HepG2 (cell line): ENCODE results near the gene ELOVL5. TPM values are rescaled to one million over a fixed set of nuclear protein-coding genes. Genes with fewer than 3 reads are reported as not detected.

Source experiments
- ATAC-seq: fragments of 200-7000 bp; cut with Tn5 transposase; 3 replicates; pipeline ENCODE4 v1.9.1; 2020; ENCODE audit warnings: mild to moderate bottlenecking, moderate library complexity
- BruUV-seq: library from RNA; stranded (reverse); fragments of 400-500 nt; replicated peaks from 2 replicates; lab custom pipeline; 2021; lab: Mats Ljungman, UMichigan
- CTCF ChIA-PET: fragments of 300-600 bp; formaldehyde crosslinking; extraction: SDS; loops from one replicate; lab custom pipeline; 2021; ENCODE audit warnings: low total read pairs, inconsistent platforms, low intra/inter-chr PET ratio; lab: Yijun Ruan, JAX
- POLR2A ChIA-PET: fragments of 350-600 bp; sonication (Branson Sonifier 250); formaldehyde crosslinking; loops from one replicate; lab custom pipeline; 2020; ENCODE audit warnings: antibody characterized with exemption, inconsistent platforms; lab: Yijun Ruan, JAX
- DNase-seq: peaks from one replicate; pipeline ENCODE4 v3.0.0-alpha.2; 2015; ENCODE audit warnings: low spot score
- FAIRE-seq: peaks from 3 replicates; lab custom pipeline; 2011; peaks lifted over from hg19 to GRCh38; lab: Jason Lieb, UNC
- H2AFZ ChIP-seq: one replicate; pipeline ENCODE4 v1.6.1; 2011; ENCODE audit warnings: low read length, inconsistent platforms
- H3K27ac ChIP-seq: fragments of 300-600 bp; 3 replicates; pipeline ENCODE4 v1.8.0; 2011; ENCODE audit warnings: mixed run types, mild to moderate bottlenecking, mixed read lengths, low read length, inconsistent platforms; ENCODE audit not compliant: insufficient read depth; ENCODE audit errors: extremely low read length
- H3K27me3 ChIP-seq, 2 experiments: fragments of 200-600 bp in 1 of 2; 2 replicates in 1 of 2; 3 replicates in 1 of 2; pipeline versions ENCODE4 v1.6.0 to v1.8.0; 2011; ENCODE audit warnings: low read length in 2 of 2, mild to moderate bottlenecking in 2 of 2, moderate library complexity in 2 of 2, inconsistent platforms in 1 of 2; ENCODE audit not compliant: insufficient read depth in 2 of 2, control insufficient read depth in 1 of 2
- H3K36me3 ChIP-seq, 2 experiments: fragments of 200-600 bp in 1 of 2; replicated peaks in 1 of 2; 2 replicates in 1 of 2; 3 replicates in 1 of 2; pipeline versions ENCODE4 v1.5.1 to v1.8.0; 2011; ENCODE audit warnings: low read length in 2 of 2, inconsistent platforms in 1 of 2; ENCODE audit not compliant: insufficient read depth in 2 of 2, control insufficient read depth in 1 of 2
- H3K4me1 ChIP-seq: 2 replicates; pipeline ENCODE4 v1.5.1; 2012; ENCODE audit warnings: low read length, inconsistent platforms; ENCODE audit not compliant: insufficient read depth
- H3K4me2 ChIP-seq: 2 replicates; pipeline ENCODE4 v1.6.0; 2011; ENCODE audit warnings: low read depth, low read length, inconsistent platforms
- H3K4me3 ChIP-seq, 3 experiments: fragments of 200-600 bp in 1 of 3; sonication (generic), shearing (Covaris generic) in 1 of 3; replicated peaks in 1 of 3; 2 replicates each; pipeline ENCODE4 v1.5.1; 2011 to 2016; ENCODE audit warnings: low read length in 3 of 3, inconsistent platforms in 2 of 3, low read depth in 2 of 3, mild to moderate bottlenecking in 2 of 3, control low read depth in 1 of 3, mixed read lengths in 1 of 3; ENCODE audit not compliant: insufficient read depth in 1 of 3
- H3K79me2 ChIP-seq: one replicate; pipeline ENCODE4 v1.6.1; 2011; ENCODE audit warnings: low read length, inconsistent platforms; ENCODE audit not compliant: insufficient read depth
- H3K9ac ChIP-seq: 2 replicates; pipeline ENCODE4 v1.6.0; 2011; ENCODE audit warnings: mild to moderate bottlenecking, low read depth, low read length, inconsistent platforms; ENCODE audit not compliant: insufficient read depth
- H3K9me3 ChIP-seq: 2 replicates; pipeline ENCODE4 v1.5.1; 2012; ENCODE audit warnings: mild to moderate bottlenecking, low read length
- H4K20me1 ChIP-seq: 2 replicates; pipeline ENCODE4 v1.6.0; 2011; ENCODE audit warnings: inconsistent platforms, mild to moderate bottlenecking, low read length, moderate library complexity; ENCODE audit not compliant: insufficient read depth
- CEBPB ChIP-seq: IDR thresholded peaks from 2 replicates; pipeline ENCODE4 v1.6.1; 2011; ENCODE audit warnings: low read depth, low read length, improper control_type of control experiment, borderline replicate concordance
- CEBPG ChIP-seq: IDR thresholded peaks from 2 replicates; pipeline ENCODE4 v1.6.1; 2016
- ELF4 ChIP-seq: sonication (generic); formaldehyde crosslinking; IDR thresholded peaks from 2 replicates; pipeline ENCODE4 v1.5.0; 2020; ENCODE audit warnings: missing genetic modification reagents, mild to moderate bottlenecking, moderate library complexity, borderline replicate concordance
- FOXK1 ChIP-seq: sonication (generic); formaldehyde crosslinking; IDR thresholded peaks from 2 replicates; pipeline ENCODE4 v1.4.0; 2020; ENCODE audit warnings: low read depth, missing genetic modification reagents, borderline replicate concordance
- KLF11 ChIP-seq: IDR thresholded peaks from 2 replicates; pipeline ENCODE4 v1.6.1; 2016; ENCODE audit warnings: missing compliant biosample characterization
- NFKB2 ChIP-seq: sonication (generic); formaldehyde crosslinking; IDR thresholded peaks from 2 replicates; pipeline ENCODE4 v1.4.0; 2020; ENCODE audit warnings: missing genetic modification reagents, borderline replicate concordance
- WGBS: methylation state at CpG from one replicate; pipeline ENCODE4 v1.1.6; 2017; ENCODE audit warnings: low lambda C conversion rate; 5-methylcytosine and 5-hydroxymethylcytosine counted together
- in situ Hi-C: cut with HindIII; loops from 2 replicates; pipeline ENCODE4 v1.10.0; 2017; ENCODE audit warnings: low pct_unique_long_range_greater_than_20kb; ENCODE audit not compliant: extremely low pct_ligation_motif_present
- intact Hi-C: fragments of 100-400 bp; cut with micrococcal nuclease; formaldehyde crosslinking; loops from one replicate; pipeline ENCODE4 v1.10.0; 2022; ENCODE audit not compliant: unreplicated experiment
- polyA plus RNA-seq, 8 experiments: library from polyadenylated mRNA; depleted of rRNA in 3 of 8; stranded (reverse) in 7 of 8; unstranded in 1 of 8; fragments of >200 nt; fragmentation: Illumina TruSeq in 4 of 8; extraction: Trizol in 4 of 8; gene quantifications; 2 replicates each; pipeline versions ENCODE4 v1.2.1 to v1.2.3, GENCODE V29; 2011 to 2016; ENCODE audit warnings: low read depth in 4 of 8, missing spikeins in 1 of 8, mixed read lengths in 1 of 8; ENCODE audit not compliant: insufficient read depth in 1 of 8
- total RNA-seq, 5 experiments: library from RNA; depleted of rRNA; stranded (reverse); fragments of >200 nt; fragmentation: Illumina TruSeq; extraction: Trizol; gene quantifications; 2 replicates each; pipeline ENCODE4 v1.2.3, GENCODE V29; 2016; ENCODE audit warnings: low read depth in 1 of 5
- TF ChIP-seq, protein P1 (sequence below): sonication (generic); formaldehyde crosslinking; IDR thresholded peaks from 2 replicates; pipeline ENCODE4 v1.4.0; 2020; ENCODE audit warnings: missing genetic modification reagents
- TF ChIP-seq, protein P2 (sequence below), 2 experiments: fragments of 450-650 bp in 1 of 2; sonication (generic) in 1 of 2; formaldehyde crosslinking; IDR thresholded peaks; 2 replicates each; pipeline versions ENCODE4 v1.5.0 to v1.8.0; 2020 to 2022; ENCODE audit warnings: mild to moderate bottlenecking in 1 of 2, missing genetic modification reagents in 1 of 2
- TF ChIP-seq, protein P3 (sequence below): sonication (generic); formaldehyde crosslinking; conservative IDR thresholded peaks from 2 replicates; pipeline ENCODE4 v1.8.1; 2023; ENCODE audit warnings: missing genetic modification reagents

The ELOVL5 gene
- total and polyA plus RNA-seq, 2 of the 13 experiments (the other 11 are each of a cell fraction or from before 2014, with no cell fraction given), result 50.1 to 72.4 TPM

DNA sequence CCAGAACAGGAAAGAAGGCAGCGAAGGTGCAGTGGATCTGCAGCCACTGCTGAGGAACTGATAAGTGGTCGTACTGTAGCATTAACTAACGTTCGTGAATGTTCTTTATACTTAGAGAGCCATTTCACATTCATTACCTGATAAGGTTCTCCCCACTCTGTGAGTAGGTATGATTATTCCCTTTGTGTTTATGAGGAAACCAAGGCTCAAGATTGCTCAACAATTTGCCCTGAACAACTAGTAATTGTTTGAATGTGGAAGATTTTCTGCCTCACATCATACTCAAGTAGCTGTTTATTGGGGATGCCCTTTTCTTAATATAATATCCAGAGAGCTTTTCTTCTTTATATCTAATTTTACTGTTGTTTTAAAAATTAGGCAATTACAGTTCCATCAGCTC lies 24.9 kb upstream of the ELOVL5 start (continued):
- TF ChIP-seq, protein P1, sequence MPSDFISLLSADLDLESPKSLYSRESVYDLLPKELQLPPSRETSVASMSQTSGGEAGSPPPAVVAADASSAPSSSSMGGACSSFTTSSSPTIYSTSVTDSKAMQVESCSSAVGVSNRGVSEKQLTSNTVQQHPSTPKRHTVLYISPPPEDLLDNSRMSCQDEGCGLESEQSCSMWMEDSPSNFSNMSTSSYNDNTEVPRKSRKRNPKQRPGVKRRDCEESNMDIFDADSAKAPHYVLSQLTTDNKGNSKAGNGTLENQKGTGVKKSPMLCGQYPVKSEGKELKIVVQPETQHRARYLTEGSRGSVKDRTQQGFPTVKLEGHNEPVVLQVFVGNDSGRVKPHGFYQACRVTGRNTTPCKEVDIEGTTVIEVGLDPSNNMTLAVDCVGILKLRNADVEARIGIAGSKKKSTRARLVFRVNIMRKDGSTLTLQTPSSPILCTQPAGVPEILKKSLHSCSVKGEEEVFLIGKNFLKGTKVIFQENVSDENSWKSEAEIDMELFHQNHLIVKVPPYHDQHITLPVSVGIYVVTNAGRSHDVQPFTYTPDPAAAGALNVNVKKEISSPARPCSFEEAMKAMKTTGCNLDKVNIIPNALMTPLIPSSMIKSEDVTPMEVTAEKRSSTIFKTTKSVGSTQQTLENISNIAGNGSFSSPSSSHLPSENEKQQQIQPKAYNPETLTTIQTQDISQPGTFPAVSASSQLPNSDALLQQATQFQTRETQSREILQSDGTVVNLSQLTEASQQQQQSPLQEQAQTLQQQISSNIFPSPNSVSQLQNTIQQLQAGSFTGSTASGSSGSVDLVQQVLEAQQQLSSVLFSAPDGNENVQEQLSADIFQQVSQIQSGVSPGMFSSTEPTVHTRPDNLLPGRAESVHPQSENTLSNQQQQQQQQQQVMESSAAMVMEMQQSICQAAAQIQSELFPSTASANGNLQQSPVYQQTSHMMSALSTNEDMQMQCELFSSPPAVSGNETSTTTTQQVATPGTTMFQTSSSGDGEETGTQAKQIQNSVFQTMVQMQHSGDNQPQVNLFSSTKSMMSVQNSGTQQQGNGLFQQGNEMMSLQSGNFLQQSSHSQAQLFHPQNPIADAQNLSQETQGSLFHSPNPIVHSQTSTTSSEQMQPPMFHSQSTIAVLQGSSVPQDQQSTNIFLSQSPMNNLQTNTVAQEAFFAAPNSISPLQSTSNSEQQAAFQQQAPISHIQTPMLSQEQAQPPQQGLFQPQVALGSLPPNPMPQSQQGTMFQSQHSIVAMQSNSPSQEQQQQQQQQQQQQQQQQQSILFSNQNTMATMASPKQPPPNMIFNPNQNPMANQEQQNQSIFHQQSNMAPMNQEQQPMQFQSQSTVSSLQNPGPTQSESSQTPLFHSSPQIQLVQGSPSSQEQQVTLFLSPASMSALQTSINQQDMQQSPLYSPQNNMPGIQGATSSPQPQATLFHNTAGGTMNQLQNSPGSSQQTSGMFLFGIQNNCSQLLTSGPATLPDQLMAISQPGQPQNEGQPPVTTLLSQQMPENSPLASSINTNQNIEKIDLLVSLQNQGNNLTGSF (CRISPR knock-in tag), result no peak
- TF ChIP-seq KLF11 (CRISPR knock-in tag) (no peak), CEBPG (peak; percentile 82; the same call in 1 of the 2 replicates), CEBPB (peak; percentile 93)
- TF ChIP-seq, protein P2, sequence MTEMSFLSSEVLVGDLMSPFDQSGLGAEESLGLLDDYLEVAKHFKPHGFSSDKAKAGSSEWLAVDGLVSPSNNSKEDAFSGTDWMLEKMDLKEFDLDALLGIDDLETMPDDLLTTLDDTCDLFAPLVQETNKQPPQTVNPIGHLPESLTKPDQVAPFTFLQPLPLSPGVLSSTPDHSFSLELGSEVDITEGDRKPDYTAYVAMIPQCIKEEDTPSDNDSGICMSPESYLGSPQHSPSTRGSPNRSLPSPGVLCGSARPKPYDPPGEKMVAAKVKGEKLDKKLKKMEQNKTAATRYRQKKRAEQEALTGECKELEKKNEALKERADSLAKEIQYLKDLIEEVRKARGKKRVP (CRISPR knock-in tag; IDR thresholded peaks at IDR 0.05), result peak in 1 of 2 experiments; percentile 74; a peak in 2 of 4 replicates
- TF ChIP-seq, all 625 proteins: peak for 4

DNA sequence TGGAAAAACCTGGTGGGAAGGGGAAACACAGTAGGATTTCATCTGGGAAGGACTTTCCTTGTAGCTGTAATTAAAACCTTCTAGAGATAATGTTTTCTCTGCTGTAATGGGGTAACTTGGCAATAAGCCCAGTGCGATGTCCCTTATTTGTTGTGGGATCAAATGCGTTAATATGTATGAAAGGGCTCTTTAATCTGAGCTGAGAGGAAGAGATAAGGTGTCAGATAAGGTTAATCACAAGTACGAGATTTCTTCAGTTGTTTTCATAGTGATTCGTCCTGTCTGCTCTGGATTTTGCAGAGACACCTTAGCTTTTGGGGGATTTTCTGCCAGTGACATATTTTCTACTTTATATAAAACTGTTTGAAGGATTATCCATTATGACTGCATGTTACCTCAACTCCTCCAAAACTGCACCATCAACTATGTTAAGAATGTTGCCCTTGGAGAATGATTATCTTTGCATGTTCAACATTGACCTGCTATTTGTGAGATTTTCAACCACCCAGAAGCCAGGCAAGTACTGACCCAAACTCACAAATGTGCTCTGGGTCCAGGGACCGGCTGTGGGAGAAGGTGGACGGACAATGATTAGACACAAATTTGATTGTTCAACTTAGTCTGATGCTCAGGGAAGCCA lies 21.2 kb upstream of the ELOVL5 start:
- H3K27ac ChIP-seq, result no peak overlapping the region
- FAIRE-seq, result no peak

More for the DNA sequence above, 21.2 kb upstream of the ELOVL5 start:
- H3K4me3 ChIP-seq, result no peak overlapping the region
- H3K4me2 ChIP-seq, result no peak overlapping the region
- POLR2A ChIA-PET, result no interaction called here
- no peaks in the 10 kb centered on the region for H3K9me3 ChIP-seq
- TF ChIP-seq FOXK1 (CRISPR knock-in tag) (no peak), ELF4 (CRISPR knock-in tag) (0 out of 2 replicates have a peak, but pooled peaks have one; percentile 28), NFKB2 (CRISPR knock-in tag) (no peak)
- TF ChIP-seq, protein P3, sequence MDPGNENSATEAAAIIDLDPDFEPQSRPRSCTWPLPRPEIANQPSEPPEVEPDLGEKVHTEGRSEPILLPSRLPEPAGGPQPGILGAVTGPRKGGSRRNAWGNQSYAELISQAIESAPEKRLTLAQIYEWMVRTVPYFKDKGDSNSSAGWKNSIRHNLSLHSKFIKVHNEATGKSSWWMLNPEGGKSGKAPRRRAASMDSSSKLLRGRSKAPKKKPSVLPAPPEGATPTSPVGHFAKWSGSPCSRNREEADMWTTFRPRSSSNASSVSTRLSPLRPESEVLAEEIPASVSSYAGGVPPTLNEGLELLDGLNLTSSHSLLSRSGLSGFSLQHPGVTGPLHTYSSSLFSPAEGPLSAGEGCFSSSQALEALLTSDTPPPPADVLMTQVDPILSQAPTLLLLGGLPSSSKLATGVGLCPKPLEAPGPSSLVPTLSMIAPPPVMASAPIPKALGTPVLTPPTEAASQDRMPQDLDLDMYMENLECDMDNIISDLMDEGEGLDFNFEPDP (CRISPR knock-in tag), result 0 out of 2 replicates have a peak, but pooled peaks have one; percentile 25
- no peaks in the 10 kb centered on the region for H3K79me2 ChIP-seq
- no peaks in the 10 kb centered on the region for H4K20me1 ChIP-seq
- no TSS peak for BruUV-seq
- intact Hi-C loops, result no loop called here
- CTCF ChIA-PET, result no interaction called here
- no peak overlapping the region for H2AFZ ChIP-seq
- ATAC-seq, result peak; percentile 49; the same call in 2 of the 3 replicates
- peaks cover 1 to 11% of the 10 kb centered on the region in 2 experiments; a peak in 1 of 5 replicates for H3K27me3 ChIP-seq
- in situ Hi-C loops, result no loop called here
- no peaks in the 10 kb centered on the region for H3K36me3 ChIP-seq
- peaks cover 22% of the 10 kb centered on the region for H3K4me1 ChIP-seq
- DNase-seq, result no peak
- no peak overlapping the region for H3K9ac ChIP-seq
- WGBS, result 2% methylated on average over 6 of the region's 6 CpGs
